Stimulated activated CD4-positive, alpha-beta T cell treated with anti-CD3 and anti-CD28 coated beads, Interleukin-2, amount 100 ng/mL, for 4 hours (primary cell): ENCODE data around the gene LTBP1.

Source experiments
- DNase-seq: peaks from one replicate; pipeline ENCODE4 v3.0.0-alpha.2; 2020; ENCODE audit warnings: low read depth

Gene LTBP1

DNA sequence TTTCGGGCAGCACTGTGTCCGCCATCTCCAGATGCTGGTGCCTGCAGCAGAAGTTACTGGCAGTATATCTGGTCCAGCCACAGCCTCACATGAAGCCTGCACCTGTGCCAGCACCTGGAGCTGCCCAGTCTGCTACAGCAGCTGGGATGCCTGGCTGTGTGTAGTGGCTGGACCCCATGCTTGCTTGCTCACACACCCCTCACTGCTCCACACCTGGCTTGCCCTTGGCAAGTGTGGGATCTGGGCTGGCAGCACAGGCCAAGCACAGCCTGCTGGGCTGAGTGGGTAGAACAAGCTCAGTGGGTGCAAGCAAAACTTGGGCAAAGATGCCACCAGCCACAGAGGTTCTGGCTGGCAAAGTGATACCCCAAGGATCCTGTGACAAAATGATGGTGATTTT lies 320.3 kb downstream of the LTBP1 start:
- DNase-seq: no peak

DNA sequence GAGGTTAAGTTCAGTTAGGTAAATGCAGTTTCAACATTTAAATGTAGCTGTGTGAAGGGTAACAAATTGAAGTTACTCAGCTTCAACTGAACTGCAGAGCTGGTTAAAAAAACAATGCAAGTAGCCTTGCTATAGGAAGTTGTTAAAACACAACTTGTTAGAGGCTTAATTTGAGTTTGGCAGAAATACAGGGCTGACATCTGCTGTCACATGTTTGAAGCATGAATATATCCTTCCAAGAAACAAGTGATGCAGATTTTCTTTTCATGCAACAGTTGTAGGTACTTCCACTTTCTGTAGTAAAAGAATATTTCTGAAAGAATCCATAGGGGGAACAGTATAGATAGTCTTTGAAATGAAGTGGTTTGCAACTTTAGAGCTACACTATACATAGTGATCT lies 321.0 kb downstream of the LTBP1 start:
- DNase-seq: no peak

DNA sequence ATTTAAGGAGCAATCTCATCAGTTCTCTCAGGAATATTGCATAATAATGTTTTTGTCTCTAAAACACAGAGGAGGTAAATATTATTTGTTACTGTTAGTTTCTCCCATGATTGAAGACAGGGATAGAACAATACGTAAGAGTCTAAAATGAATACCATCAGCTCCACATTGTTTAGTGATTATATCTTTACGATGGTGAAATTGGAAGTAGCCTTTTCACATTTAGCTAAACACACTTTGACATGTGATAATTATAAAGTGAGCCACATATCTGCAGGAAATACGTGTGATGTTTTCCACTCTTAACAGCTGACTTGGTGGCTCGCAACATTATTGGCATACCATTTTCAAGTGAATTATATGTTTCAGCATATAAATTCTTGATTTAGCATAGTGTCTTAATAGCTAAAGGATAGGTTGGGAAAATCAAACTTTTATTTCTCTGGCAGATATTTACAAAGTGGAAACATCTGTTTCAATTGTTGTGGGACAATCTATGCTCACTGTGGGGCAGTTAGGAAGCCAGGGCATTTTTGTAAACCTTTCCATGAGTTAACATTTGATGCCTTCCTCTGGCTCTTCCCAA lies 321.6 kb downstream of the LTBP1 start:
- DNase-seq: no peak

DNA sequence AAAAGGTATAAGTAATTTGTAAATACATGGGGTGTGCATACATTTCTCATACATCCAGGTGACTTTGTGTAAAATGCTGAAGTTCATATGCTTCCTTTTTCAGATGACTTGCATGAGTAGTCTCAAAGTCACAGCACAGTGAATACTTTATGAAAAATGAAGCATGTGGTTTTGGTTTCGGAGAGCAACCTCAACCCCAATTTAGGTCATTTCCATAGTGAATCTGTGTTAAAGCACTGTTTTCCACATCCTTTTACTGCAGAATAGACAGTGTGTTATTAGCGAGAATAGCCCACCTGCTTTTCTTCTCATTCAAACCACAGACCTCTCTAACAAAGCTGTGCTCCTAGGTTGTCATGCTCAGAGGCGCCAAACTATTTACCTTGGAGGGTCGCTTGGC lies 325.2 kb downstream of the LTBP1 start:
- no peak for DNase-seq

DNA sequence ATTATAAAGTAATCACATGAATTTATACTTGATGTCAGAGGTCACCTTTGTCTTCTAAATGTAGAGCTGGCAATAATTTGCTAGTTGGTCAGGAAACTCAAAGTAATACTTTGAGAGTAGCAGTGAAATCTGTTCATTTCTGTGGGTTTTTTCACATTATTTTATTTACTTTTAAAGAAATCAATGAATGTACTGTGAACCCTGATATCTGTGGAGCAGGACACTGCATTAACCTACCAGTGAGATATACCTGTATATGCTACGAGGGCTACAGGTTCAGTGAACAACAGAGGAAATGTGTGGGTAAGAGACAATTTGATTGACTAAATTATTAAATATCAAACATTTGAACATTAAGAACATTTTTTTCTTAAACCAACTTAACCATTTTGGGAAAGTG lies 326.7 kb downstream of the LTBP1 start:
- no peak for DNase-seq

DNA sequence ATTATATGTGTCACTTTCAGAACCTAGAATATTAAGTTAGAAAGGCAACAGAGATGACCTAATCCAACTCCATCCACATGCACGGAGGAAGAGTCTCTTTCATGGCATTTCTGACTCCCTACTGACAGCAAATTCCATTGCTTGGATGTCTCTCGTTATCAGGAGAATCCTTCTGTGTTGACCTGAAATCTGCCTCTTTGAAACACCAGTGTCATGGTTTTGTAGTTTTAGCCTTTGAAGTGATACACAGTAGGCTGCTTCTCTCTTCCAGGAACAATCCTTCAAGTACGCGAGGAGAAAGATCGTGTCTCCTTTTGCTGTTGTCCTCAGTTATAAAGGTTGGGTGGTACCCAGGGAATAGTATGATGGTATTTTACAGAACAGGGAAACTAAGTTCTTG lies 327.8 kb downstream of the LTBP1 start:
- no peak for DNase-seq

DNA sequence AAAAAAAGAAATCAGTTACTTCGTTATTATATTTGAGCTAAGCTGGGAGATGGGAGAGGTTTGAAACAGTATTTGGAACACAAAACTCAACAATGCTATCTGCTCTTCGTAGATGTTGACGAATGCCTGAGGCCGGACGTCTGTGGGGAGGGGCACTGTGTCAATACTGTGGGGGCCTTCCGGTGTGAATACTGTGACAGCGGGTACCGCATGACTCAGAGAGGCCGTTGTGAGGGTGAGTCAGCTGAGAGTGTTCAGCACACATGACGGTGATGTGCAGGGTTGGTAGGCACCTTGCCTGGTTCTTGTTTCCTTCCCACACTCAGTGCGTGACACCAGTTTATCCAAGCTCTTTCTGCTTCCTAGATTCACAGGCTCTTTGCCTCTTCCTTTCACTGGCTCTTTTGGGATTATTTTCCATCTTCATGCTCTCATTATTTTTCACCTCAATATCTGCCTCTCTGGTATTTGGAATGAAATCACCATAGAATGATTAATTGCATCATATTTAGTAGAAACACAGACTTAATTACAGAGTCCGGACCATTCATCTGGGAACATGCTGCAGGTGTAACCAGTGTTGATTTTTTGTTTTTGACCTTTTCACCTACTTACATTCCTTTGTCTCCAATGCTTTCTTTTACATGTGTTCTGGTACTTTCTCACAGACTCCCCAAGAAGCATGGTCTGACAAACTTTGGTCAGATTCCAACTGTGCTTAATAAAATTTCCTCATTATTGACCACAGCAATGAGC lies 329.1 kb downstream of the LTBP1 start:
- peak; percentile 4 for DNase-seq

DNA sequence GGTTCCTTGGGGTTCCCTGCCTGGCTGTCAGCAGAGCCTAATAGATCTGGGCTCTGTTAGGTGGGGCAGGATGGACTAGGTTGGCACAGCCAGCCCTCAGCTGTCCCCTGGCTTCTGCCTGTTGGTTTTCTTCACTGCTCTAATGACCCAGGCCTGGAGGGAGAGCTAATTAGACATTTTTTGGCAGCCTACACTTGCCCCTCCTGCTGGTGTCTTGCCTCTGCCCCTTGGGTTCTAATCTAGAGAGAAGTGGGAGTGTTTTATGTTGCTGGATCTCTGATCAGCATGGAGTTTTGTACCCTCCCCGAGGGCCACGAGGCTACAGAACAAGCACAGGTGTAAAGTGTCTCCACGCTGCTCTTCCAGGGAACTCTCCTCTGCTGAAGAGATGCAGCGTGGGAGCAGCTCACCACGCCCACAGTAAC lies 330.3 kb downstream of the LTBP1 start:
- no peak for DNase-seq

DNA sequence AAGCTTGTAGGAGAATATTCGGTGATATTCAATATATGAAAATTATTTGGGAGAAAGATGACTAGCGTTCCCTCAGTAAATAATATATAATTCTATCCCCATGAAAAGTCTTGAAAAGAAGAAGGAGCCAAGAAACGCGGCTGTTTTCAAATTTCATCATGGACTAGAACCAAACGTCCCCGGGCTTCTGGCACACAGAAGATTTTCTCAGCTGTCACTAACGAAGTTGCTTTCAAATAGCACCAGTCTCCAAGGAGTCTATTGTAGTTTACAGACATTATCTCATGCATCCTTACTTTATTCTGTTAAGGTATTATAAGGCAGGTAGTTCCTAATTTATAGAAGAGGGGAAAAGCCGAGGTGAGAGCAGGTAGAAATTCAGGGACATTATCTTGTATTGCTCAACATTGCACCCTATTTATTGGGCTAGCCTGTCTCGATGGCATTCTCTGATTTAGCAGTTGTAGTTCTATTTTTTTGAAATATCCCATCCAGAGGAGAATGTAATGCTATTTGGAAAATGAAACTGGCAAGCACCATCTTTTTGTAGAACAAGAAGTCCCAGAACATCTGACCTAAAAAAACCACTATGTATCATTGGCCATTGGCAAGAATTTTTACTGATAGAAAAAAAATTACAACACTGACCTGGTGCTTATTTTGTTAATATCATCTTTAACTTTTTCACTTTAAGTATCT lies 331.6 kb downstream of the LTBP1 start:
- no peak for DNase-seq

DNA sequence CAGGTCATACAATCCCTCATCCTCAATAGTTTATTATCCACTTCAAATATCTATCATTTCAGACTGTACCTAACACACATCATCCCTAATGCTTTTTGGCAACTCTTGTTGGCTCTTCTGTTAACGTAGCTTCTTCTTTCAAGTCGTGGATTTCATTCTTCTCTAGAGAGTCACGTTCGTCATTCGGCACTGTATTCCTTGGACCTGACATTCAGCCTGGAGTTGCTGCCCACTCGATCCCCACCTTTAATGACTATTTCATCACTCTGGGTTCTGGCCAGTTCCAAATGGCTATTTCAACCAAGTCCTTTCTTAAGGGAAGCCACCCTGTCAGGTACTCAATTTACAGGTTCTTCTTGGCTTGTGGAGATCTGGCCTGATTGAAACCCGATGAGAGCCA lies 337.5 kb downstream of the LTBP1 start:
- DNase-seq: no peak

DNA sequence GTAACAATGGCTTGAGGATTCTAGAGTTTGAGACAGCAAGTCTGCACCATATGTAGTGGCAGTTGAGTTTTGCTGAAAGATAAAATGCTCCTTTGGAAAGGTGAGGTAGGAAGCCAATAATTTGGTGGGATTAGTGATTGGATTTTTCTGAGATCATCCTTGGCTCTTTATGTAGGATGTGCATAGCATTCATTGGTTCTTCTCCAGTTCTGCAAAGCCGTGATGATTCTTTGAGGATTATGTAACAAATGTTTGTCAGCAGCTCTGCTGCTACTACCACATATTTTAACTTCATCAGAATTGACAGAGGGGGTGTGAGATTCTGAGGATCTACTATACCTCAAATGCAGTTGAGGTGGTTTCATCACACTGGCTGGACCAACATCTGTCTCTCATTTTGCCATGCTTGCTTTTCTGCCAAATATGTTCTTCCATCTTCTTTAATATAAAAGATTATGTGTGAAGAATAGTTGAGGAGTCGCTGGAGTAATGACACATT lies 340.8 kb downstream of the LTBP1 start:
- no peak for DNase-seq

DNA sequence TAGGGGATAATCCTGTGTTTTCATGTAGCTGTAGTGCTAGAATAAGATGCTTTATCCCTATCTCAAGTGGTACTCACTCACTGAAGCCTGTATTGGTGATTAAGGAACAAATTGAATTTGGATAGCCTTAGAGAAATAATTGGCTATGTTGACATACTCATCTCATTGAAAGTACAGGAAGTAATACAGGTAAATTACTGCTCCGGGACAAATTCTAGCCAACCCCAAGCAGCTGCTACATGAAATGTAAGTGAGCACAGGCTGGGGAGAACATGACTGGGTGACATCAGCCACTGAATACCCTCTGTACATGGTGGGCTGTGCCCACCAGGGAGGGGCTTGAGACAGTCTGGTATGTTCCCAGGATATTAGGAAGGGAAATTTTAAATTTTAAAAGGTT lies 341.3 kb downstream of the LTBP1 start:
- no peak for DNase-seq

DNA sequence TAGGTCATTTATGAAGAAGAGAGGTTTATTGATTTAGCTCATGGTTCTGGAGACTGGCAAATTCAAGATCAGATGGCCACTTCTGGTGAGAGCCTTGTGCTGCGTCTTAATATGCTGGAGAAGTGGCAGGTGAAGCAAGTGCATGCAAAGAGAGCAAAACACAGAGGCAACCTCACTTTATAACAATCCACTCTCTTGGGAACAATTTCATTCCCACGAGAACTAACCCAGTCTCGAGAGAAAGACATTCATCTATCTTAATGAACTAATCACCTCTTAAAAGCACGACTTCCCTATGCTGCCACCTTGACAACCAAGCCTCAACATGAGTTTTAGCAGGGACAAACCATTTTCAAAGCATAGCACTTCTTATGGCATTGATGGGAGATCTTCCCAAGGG lies 343.2 kb downstream of the LTBP1 start:
- DNase-seq: no peak

DNA sequence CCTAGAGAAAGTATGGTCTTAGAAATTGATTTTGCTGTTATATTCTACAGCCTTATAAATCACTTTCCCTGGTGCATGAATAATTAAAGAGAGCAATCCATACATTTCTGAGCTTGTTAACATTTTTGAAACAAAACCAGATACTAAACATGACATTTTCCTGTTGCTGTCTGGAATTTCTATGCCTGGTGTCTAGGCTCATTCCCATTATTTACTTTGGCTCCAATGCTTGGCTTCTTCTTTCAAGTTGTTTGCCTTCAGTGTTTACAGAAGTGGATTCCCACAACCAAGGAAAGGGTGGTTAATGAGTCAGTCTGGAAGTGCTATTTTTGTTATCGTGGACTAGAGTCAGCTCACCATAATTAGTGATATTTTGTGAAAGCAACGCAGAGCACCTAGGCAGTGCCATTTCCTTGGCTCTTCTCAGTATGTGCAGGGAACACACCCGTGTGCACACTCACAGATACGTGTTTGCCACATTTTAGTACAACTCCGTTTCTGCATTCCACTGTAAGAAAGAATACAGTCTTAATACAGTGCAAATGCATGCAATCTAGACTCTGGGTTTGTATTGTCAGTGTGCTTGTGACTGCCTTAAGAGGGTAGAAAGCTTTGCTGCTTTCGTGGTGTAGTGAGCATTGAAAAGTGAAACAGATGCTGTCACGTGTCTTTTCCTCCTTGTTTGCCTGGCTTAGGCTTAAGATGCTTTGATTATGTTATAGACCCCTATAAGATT lies 344.7 kb downstream of the LTBP1 start:
- no peak for DNase-seq

DNA sequence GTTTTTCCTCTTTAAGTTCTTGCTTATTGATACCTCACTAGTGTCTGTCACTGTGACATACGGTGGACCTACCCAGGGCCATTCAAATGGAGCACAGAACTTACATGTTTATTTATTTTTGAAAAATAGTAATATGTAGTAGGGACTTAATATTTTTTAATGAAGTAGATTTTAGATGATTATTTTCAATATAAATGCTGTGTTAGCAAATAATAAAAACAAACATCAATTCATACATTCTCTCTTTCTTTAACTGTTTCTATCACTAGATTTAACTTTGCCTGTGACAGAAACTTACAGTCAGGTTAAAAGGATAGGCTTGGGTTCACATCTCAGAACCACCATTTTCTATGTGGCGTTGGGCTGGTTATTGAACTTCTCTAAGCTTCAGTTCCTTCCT lies 345.3 kb downstream of the LTBP1 start:
- DNase-seq: no peak

DNA sequence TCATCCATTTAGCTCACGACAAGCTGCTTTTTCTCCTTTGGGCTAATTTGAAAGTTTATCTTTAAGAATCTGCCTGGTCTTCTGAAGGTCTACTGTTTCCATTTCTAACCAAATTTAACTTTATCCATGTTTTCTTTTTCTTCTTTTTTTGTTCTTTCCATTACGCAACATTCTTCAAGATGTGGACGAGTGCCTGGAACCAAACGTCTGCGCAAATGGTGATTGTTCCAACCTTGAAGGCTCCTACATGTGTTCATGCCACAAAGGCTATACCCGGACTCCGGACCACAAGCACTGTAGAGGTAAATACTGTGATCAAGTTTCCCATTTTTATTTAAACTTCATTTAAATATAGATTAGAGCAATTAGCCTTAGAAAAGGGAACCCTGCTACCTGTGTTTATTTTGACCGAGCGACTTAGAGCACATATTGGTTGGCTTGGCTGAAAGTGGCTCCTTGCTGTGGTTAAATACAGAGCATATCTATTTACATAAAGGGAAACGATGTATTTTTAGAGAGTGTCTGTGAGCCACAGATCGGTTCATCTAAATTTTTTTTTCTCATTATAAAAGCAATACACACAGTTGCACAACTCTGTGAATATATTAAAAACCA lies 346.3 kb downstream of the LTBP1 start:
- no peak for DNase-seq

DNA sequence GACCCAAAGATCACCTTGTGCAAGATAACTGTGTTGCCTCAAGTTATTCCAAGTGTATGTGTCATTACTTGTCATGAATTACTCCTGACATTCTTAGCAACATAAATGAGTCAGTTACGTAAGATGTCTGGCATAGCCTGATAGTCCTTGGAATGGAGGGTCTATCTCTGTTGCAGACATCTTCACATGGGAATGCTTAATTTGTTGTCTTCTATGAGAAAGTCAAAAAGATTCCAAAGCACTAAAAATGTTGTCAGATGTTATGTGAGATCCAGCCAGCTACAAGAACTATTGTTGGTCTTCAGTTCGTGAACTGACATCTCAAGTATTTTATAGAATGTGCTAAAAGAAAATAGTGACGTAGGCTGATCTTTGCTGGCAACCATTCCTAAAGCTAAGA lies 351.5 kb downstream of the LTBP1 start:
- no peak for DNase-seq

DNA sequence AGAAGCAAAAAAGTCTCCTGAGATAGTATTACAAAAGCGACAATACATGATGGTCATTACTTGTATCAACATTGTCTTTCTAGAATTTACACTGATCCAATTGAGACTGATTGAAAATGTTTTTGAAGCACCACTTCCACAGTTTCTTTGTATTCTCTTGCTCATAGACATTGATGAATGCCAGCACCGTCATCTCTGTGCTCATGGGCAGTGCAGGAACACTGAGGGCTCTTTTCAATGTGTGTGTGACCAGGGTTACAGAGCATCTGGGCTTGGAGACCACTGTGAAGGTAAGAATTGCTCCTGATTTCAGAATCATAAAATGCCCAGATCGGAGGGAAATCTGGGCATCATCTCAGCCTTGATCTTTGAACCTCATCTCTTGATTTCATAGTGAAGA lies 354.6 kb downstream of the LTBP1 start:
- DNase-seq: no peak

DNA sequence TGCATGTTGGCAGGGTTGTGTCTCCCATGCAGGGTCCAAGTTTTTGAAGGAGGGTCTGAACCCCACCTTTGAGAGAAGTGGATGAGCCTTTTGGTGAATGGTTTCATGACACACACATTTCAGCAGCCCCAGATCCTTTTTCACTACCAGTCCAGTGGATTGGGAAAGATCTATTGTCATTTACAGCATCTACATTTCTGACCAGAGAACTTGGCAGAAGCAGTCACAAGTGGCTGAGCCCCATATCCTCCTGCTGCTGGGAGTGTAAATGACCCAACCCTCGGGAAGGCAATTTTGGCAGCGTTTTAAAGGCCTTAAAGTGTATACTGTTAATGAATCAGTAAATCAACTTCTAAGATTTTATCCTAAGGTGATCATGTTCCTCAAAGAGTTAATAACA lies 355.6 kb downstream of the LTBP1 start:
- no peak for DNase-seq

DNA sequence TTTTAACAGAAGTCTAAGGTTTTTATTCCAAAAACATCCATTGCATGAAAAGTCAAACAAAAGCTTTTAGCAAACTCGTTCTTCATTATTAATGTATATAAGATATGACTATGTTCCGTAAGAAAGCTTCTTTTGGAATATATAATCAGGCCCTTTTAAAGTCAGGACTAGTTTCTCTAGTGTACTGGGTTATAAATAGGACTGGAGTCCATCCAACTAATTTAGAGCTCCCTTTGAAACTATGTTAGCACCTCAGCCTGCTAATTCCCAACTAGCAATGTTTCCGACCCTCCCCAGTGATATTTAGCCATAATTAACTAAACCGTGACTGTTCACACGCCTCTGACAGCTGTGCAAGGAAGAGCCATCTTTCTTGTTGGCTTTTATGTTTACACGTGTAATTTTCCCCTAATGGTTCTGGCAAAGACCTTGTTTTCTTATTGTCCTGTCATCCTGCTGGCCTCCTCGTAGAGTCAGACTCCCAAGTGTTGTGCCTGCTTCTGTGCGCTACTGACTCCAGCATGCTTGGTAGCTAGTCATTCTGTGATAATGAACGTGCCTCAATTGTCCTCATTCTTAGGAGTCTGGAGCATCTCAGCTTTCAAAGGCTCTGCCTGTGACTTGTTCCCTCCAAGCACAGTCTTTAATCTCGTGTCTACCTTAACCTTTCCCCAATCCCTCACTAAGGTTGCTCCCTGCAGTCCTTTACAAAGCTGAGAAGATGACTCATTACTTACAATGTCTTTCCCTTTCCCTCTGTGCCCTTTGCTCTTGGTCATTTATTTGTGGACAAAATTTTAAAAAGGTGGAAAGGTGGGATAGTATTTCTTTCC lies 357.5 kb downstream of the LTBP1 start:
- no peak for DNase-seq

DNA sequence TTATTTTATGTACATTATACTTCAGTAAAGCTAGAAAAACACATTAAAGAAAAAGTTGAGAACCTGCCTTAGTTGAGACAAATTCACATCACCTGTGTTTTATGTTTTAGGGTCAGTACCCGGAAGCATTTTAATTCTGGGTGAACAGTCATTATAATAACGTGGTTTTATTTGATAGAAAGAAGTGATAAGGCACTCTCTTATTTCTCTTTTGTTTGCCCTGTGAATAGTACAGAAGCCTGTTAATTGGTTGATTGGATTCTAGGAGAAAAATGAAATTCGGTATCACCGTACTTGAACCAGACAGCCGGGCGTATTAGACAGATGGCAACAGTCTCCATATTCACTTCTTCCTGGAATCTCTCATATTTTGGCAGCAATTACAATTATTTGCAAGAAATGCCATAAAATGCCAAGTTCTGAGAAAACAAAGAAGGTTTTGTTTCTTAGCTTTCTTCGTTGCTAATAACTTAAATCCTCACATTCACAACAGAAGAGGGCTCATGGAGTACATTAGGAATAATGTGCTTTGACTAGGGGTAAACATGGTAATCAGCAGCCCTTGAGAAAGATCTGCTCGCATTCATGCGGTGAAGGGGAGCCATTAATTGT lies 361.0 kb downstream of the LTBP1 start:
- DNase-seq: no peak
